Activated CD8-positive, alpha-beta T cell treated with anti-CD3 and anti-CD28 coated beads for 36 hours (primary cell): ENCODE data around the gene ASMTL. TPM values are rescaled to one million over a fixed set of nuclear protein-coding genes. Genes with fewer than 3 reads are reported as not detected.
A peak's percentile ranks its signal among the peaks of the same experiment; 100 is the strongest.

ENCODE experiments used
- ATAC-seq: fragments of 200-7000 bp; cut with Tn5 transposase; one replicate; pipeline ENCODE4 v1.10.0; 2021; ENCODE audit warnings: mild to moderate bottlenecking, moderate library complexity
- CTCF ChIA-PET: fragments of 350-600 bp; sonication (Branson Sonifier 250); formaldehyde crosslinking; loops from one replicate; lab custom pipeline; 2021; ENCODE audit warnings: antibody characterized with exemption; lab: Charles Lee
- POLR2A ChIA-PET: fragments of 350-600 bp; sonication (Branson Sonifier 250); formaldehyde crosslinking; loops from one replicate; lab custom pipeline; 2021; ENCODE audit warnings: antibody characterized with exemption; lab: Charles Lee
- DNase-seq: peaks from one replicate; pipeline ENCODE4 v3.0.0-alpha.2; 2020
- H3K27ac Mint-ChIP-seq: one replicate; pipeline ENCODE4 v1.8.0; 2021; ENCODE audit warnings: mild to moderate bottlenecking, mixed read lengths
- H3K27me3 Mint-ChIP-seq: one replicate; pipeline ENCODE4 v1.8.0; 2021; ENCODE audit warnings: mixed read lengths
- H3K36me3 Mint-ChIP-seq: one replicate; pipeline ENCODE4 v1.8.0; 2021; ENCODE audit warnings: low read depth, mixed read lengths
- H3K4me1 Mint-ChIP-seq: one replicate; pipeline ENCODE4 v1.8.0; 2021; ENCODE audit warnings: low read depth, mixed read lengths
- H3K4me3 Mint-ChIP-seq: one replicate; pipeline ENCODE4 v1.8.0; 2021; ENCODE audit warnings: mild to moderate bottlenecking, moderate library complexity, mixed read lengths
- H3K9me3 Mint-ChIP-seq: one replicate; pipeline ENCODE4 v1.8.0; 2021; ENCODE audit warnings: mixed read lengths
- CTCF ChIP-seq: fragments of 200-600 bp; IDR thresholded peaks from one replicate; pipeline ENCODE4 v1.8.0; 2022; ENCODE audit warnings: antibody characterized with exemption, mild to moderate bottlenecking
- intact Hi-C: fragments of 100-400 bp; cut with micrococcal nuclease; formaldehyde crosslinking; loops from one replicate; pipeline ENCODE4 v1.10.0; 2022
- total RNA-seq, 2 experiments: library from RNA; stranded (reverse); gene quantifications; one replicate each; pipeline ENCODE4 v1.2.3, GENCODE V29; 2021

ASMTL gene
- total RNA-seq, 2 experiments from 2014 or later: 55.8 to 57.2 TPM

GRCh38 chrX:1400742-1401471, 51.8 kb downstream of the ASMTL start:
- peaks cover 2% of the 10 kb centered on the region for H3K4me1 Mint-ChIP-seq
- ChIA-PET CTCF (no interaction called here), POLR2A (no interaction called here)
- no peak overlapping the region for H3K27ac Mint-ChIP-seq
- no peak for ATAC-seq
- intact Hi-C loops: no loop called here
- no peak for DNase-seq
- H3K9me3 Mint-ChIP-seq: no peaks in the 10 kb centered on the region
- no peak overlapping the region for H3K4me3 Mint-ChIP-seq
- H3K27me3 Mint-ChIP-seq: no peaks in the 10 kb centered on the region
- no peak for TF ChIP-seq CTCF
- peaks cover 20% of the 10 kb centered on the region for H3K36me3 Mint-ChIP-seq

GRCh38 chrX:1400049-1400448, 52.7 kb downstream of the ASMTL start:
- Mint-ChIP-seq H3K36me3 (peaks cover 27% of the 10 kb centered on the region), H3K9me3 (no peaks in the 10 kb centered on the region), H3K27me3 (no peaks in the 10 kb centered on the region), H3K4me3 (no peak overlapping the region), H3K27ac (no peak overlapping the region), H3K4me1 (peaks cover 10% of the 10 kb centered on the region)
- intact Hi-C loops: no loop called here
- ChIA-PET POLR2A (no interaction called here), CTCF (no interaction called here)
- TF ChIP-seq CTCF: no peak
- ATAC-seq (no peak), DNase-seq (no peak)

GRCh38 chrX:1398431-1399340, 54.0 kb downstream of the ASMTL start:
- intact Hi-C loops: no loop called here
- peaks cover 27% of the 10 kb centered on the region for H3K36me3 Mint-ChIP-seq
- H3K27me3 Mint-ChIP-seq: no peaks in the 10 kb centered on the region
- peak; percentile 22 for ATAC-seq
- H3K4me3 Mint-ChIP-seq: no peak overlapping the region
- CTCF ChIA-PET: no interaction called here
- no peak overlapping the region for H3K27ac Mint-ChIP-seq
- no peaks in the 10 kb centered on the region for H3K9me3 Mint-ChIP-seq
- POLR2A ChIA-PET: no interaction called here
- no peak for TF ChIP-seq CTCF
- peaks cover 22% of the 10 kb centered on the region for H3K4me1 Mint-ChIP-seq
- no peak for DNase-seq

GRCh38 chrX:1397441-1398270, 55.1 kb downstream of the ASMTL start:
- ATAC-seq: no peak
- Mint-ChIP-seq H3K4me3 (no peak overlapping the region), H3K36me3 (peaks cover 28% of the 10 kb centered on the region), H3K9me3 (no peaks in the 10 kb centered on the region), H3K27ac (no peak overlapping the region), H3K4me1 (peaks cover 24% of the 10 kb centered on the region), H3K27me3 (no peaks in the 10 kb centered on the region)
- POLR2A ChIA-PET: no interaction called here
- intact Hi-C loops: no loop called here
- CTCF ChIA-PET: no interaction called here
- no peak for DNase-seq
- TF ChIP-seq CTCF: no peak
